T-helper 1 cell treated with Interleukin-12 subunit alpha and Interleukin-12 subunit beta and Interleukin-4 antibody, amounts not matched to agents 30 μg/mL and 1 μg/mL, for 36 hours (primary cell): Measurements from ENCODE around the gene CALML5.

Source experiments
- H3K27ac Mint-ChIP-seq: one replicate; pipeline ENCODE4 v1.8.0; 2021; ENCODE audit warnings: mild to moderate bottlenecking, mixed read lengths
- H3K27me3 Mint-ChIP-seq: one replicate; pipeline ENCODE4 v1.8.0; 2021; ENCODE audit warnings: low read depth, mixed read lengths
- H3K36me3 Mint-ChIP-seq: one replicate; pipeline ENCODE4 v1.8.0; 2021; ENCODE audit warnings: low read depth, mixed read lengths
- H3K4me1 Mint-ChIP-seq: one replicate; pipeline ENCODE4 v1.8.0; 2021; ENCODE audit warnings: low read depth, mixed read lengths
- H3K4me3 Mint-ChIP-seq: one replicate; pipeline ENCODE4 v1.8.0; 2021; ENCODE audit warnings: mild to moderate bottlenecking, moderate library complexity, mixed read lengths
- H3K9me3 Mint-ChIP-seq: one replicate; pipeline ENCODE4 v1.8.0; 2021; ENCODE audit warnings: mixed read lengths

CALML5 gene

GRCh38 chr10:5450605-5451384 is 48.6 kb downstream of the CALML5 start:
- H3K27ac Mint-ChIP-seq = no peak overlapping the region
- no peaks in the 10 kb centered on the region for H3K9me3 Mint-ChIP-seq
- peaks cover 32% of the 10 kb centered on the region for H3K4me1 Mint-ChIP-seq
- H3K27me3 Mint-ChIP-seq = no peaks in the 10 kb centered on the region
- peaks cover 31% of the 10 kb centered on the region for H3K36me3 Mint-ChIP-seq
- no peak overlapping the region for H3K4me3 Mint-ChIP-seq

- H3K27me3 Mint-ChIP-seq = no peaks in the 10 kb centered on the region
- peaks cover 37% of the 10 kb centered on the region for H3K4me1 Mint-ChIP-seq
- H3K27ac Mint-ChIP-seq = no peak overlapping the region
- no peak overlapping the region for H3K4me3 Mint-ChIP-seq
- peaks cover 27% of the 10 kb centered on the region for H3K36me3 Mint-ChIP-seq
- H3K9me3 Mint-ChIP-seq = no peaks in the 10 kb centered on the region
Observed at GRCh38 chr10:5449823-5450222, 49.5 kb downstream of the CALML5 start.

GRCh38 chr10:5449227-5449626 is 50.1 kb downstream of the CALML5 start:
- H3K9me3 Mint-ChIP-seq = no peaks in the 10 kb centered on the region
- H3K27me3 Mint-ChIP-seq = no peaks in the 10 kb centered on the region
- H3K4me3 Mint-ChIP-seq = no peak overlapping the region
- H3K4me1 Mint-ChIP-seq = peaks cover 43% of the 10 kb centered on the region
- no peak overlapping the region for H3K27ac Mint-ChIP-seq
- peaks cover 26% of the 10 kb centered on the region for H3K36me3 Mint-ChIP-seq
